NCI-H345 treated with DMSO at 0.1 percent for 48 hours (cell line): ENCODE results near the gene CLEC19A.

ENCODE experiments used
- DNase-seq: peaks from one replicate; lab custom pipeline; 2025; ENCODE audit not compliant: unreplicated experiment; lab: John Stamatoyannopoulos, UW

CLEC19A gene

GRCh38 chr16:19284207-19284606, 1.3 kb upstream of the CLEC19A start:
- no peak for DNase-seq

GRCh38 chr16:19286827-19287226, 1.3 kb downstream of the CLEC19A start:
- DNase-seq, result no peak

- no peak for DNase-seq
Measured at GRCh38 chr16:19287241-19287640, 1.7 kb downstream of the CLEC19A start.

GRCh38 chr16:19288872-19289799, 3.6 kb downstream of the CLEC19A start:
- no peak for DNase-seq

- no peak for DNase-seq
Measured at GRCh38 chr16:19289811-19290485, 4.4 kb downstream of the CLEC19A start.

GRCh38 chr16:19290860-19291259, 5.3 kb downstream of the CLEC19A start:
- no peak for DNase-seq

- DNase-seq, result no peak
Measured at GRCh38 chr16:19291475-19291874, 5.9 kb downstream of the CLEC19A start.

GRCh38 chr16:19292186-19292585, 6.7 kb downstream of the CLEC19A start:
- no peak for DNase-seq

- DNase-seq, result no peak
Measured at GRCh38 chr16:19294156-19294649, 8.7 kb downstream of the CLEC19A start.

GRCh38 chr16:19295393-19295792, 9.9 kb downstream of the CLEC19A start:
- no peak for DNase-seq

- DNase-seq, result no peak
Measured at GRCh38 chr16:19297454-19297853, 11.9 kb downstream of the CLEC19A start.

GRCh38 chr16:19299565-19299964, 14.0 kb downstream of the CLEC19A start:
- no peak for DNase-seq

GRCh38 chr16:19301931-19302330, 16.4 kb downstream of the CLEC19A start:
- no peak for DNase-seq

- no peak for DNase-seq
Measured at GRCh38 chr16:19304750-19305149, 19.2 kb downstream of the CLEC19A start.

- DNase-seq, result no peak
Measured at GRCh38 chr16:19305443-19305842, 19.9 kb downstream of the CLEC19A start.

GRCh38 chr16:19307587-19308241, 22.2 kb downstream of the CLEC19A start:
- DNase-seq, result no peak

GRCh38 chr16:19308392-19308791, 22.9 kb downstream of the CLEC19A start:
- DNase-seq, result no peak

GRCh38 chr16:19309178-19309577, 23.6 kb downstream of the CLEC19A start:
- no peak for DNase-seq

- no peak for DNase-seq
Measured at GRCh38 chr16:19314718-19315425, 29.3 kb downstream of the CLEC19A start.

GRCh38 chr16:19315889-19316433, 30.4 kb downstream of the CLEC19A start:
- DNase-seq, result no peak

- DNase-seq, result no peak
Measured at GRCh38 chr16:19316846-19317245, 31.3 kb downstream of the CLEC19A start.
